AG09309 (cell line): ENCODE measurements around the gene TBC1D2B.

Source experiments
- DNase-seq: peaks from one replicate; pipeline ENCODE4 v3.0.0-alpha.2; 2010; ENCODE audit warnings: low read depth
- H3K4me3 ChIP-seq: 2 replicates; pipeline ENCODE4 v1.5.1; 2011; ENCODE audit warnings: mild to moderate bottlenecking, low read depth, low read length, moderate library complexity; ENCODE audit not compliant: control insufficient read depth
- TF ChIP-seq, protein P1 (sequence below): IDR thresholded peaks from 2 replicates; pipeline ENCODE4 v1.5.1; 2011; ENCODE audit warnings: mild to moderate bottlenecking, low read depth, low read length, inconsistent platforms; ENCODE audit not compliant: insufficient read depth, control insufficient read depth; ENCODE audit errors: missing control alignments

TBC1D2B gene

DNA sequence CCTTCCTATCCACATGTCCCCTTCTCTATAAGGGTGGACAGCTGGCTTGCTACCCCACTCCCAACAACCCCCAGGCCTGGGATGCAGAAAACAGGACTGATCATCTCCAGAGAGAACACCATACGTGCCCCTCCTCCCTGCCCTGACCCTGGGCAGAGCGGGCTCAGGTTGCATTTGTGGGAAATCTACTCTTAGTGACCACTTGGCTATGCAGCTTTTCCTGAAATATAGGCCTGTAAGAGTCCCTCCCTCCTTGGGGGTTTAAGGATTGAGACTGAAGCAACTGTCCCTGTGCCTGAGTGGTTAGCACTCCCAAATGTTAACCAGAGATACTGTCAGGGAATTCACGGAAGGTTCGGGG lies 26.6 kb upstream of the TBC1D2B start:
- H3K4me3 ChIP-seq, result no peak overlapping the region
- DNase-seq, result no peak
- TF ChIP-seq, protein P1, sequence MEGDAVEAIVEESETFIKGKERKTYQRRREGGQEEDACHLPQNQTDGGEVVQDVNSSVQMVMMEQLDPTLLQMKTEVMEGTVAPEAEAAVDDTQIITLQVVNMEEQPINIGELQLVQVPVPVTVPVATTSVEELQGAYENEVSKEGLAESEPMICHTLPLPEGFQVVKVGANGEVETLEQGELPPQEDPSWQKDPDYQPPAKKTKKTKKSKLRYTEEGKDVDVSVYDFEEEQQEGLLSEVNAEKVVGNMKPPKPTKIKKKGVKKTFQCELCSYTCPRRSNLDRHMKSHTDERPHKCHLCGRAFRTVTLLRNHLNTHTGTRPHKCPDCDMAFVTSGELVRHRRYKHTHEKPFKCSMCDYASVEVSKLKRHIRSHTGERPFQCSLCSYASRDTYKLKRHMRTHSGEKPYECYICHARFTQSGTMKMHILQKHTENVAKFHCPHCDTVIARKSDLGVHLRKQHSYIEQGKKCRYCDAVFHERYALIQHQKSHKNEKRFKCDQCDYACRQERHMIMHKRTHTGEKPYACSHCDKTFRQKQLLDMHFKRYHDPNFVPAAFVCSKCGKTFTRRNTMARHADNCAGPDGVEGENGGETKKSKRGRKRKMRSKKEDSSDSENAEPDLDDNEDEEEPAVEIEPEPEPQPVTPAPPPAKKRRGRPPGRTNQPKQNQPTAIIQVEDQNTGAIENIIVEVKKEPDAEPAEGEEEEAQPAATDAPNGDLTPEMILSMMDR, result no peak

DNA sequence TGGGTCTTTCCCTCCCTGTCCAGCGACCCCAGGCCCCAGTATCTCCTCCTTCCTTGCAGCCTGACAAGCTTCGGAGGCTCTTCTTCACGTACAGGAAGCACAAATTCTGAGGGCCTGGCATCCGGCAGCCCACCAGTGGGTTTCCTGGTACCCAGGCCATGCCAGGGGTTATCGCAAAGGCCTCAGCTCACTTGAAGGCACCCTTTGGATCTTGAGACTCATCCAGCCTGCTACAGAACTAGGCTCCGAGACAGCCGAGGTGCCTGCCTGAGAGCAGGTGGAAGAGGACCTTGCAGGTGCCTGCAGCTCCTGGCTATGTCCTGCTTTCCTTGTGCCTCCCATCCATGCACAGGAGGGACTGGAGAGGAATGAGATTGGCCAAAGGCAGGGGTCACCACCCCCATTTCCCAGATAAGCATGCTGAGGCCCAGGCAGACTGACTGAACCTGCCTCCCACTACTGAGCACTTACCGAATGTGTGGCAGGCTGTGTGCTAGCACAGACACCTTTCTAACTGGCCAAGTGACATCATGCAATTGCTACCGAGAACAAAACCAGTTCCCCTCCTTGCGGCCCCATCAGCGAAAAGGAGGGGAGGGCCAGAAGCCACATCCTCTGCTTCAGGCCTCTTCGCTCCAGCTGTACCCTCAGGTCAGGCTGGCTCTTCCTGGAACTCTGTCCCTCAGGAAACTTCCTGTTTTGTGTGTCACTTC lies 26.1 kb upstream of the TBC1D2B start:
- TF ChIP-seq, protein P1, result no peak
- no peak for DNase-seq
- H3K4me3 ChIP-seq, result no peak overlapping the region

DNA sequence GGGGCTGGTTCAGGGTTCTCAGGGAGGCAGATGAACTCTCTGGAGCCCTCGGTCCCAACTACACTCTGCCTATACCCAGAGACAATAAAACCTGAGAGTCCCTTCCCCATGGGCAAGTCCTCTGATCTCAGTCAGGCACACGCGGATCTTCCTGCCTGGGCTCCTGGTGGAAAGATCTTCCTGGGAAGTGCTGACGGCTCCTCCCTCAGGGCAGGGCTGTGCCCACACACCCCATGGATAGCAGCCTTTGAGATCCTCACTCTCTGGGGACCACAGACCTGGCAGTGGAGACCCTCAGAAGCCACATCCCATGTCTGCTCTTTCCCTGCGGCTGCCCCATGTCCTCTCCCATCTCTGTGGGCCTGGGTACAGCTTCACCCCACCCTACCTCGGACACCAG lies 25.2 kb upstream of the TBC1D2B start:
- TF ChIP-seq, protein P1, result no peak

DNA sequence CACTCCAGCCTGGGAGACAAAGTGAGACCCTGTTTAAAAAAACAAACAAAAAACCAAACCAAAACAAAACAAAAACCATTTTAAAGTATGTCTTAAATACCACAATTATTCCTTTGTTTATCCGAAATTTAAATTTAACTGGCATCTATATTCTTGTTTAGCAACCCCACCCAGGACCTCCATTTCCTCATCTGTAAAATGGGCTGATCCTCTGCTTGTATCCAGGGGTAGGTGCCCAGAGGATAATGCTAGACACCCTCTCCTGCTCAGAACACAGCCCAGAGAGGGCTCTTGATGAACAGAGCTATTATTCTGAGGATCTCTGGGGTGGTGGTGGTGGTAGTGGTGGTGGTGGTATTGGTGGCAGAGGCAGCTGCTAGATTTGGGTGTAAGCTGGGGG lies 24.7 kb upstream of the TBC1D2B start:
- no peak for DNase-seq
- no peak overlapping the region for H3K4me3 ChIP-seq
- TF ChIP-seq, protein P1, result no peak

More for the DNA sequence above, 25.2 kb upstream of the TBC1D2B start:
- H3K4me3 ChIP-seq, result no peak overlapping the region
- DNase-seq, result no peak

DNA sequence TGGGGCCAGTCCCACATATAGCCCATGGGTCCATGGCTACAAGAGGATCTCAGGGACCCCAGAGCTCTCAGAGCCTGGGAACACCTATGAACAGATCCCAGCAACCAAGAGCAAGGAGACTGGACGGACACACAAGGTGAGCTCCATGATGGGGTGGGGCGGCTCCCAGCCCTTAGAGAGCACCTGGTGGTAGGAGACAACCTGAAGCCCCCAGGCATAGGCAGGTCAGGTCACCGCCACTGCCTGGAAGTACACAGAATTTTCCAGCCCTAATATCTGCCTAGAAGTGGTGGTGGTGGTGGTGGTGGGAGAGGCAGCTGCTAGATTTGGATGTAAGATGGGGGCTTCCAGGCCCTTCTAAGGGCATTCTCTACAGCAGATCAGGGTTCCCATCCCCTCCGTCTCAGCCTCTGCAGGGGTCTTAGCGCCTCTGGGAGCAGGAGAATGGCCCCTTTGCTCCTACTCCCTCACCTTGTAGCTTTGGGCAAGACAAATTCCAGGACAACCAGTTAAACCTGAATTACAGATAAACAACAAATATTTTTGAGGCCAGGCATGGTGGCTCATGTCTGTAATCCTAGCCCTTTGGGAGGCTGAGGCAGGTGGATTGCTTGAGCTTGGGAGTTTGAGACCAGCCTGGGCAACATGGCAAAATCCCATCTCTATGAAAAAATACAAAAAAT lies 24.1 kb upstream of the TBC1D2B start:
- no peak for DNase-seq
- H3K4me3 ChIP-seq, result no peak overlapping the region
- TF ChIP-seq, protein P1, result no peak

DNA sequence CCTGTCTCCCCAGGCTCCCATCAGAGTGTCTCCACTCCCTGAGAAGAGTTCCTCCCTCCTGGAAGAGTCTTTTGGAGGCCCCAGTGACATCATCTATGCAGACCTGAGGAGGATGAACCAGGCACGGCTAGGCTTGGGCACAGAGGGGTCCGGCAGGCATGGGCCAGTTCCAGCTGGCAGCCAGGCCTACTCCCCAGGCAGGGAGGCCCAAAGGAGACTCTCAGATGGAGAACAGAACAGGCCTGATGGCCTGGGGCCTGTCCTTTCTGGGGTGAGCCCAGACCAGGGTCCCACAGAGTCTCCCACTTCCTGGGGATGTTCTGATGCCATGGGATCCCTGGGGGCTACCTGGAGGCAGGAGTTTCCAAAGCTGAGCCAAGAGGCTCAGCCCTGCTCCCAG lies 23.4 kb upstream of the TBC1D2B start:
- TF ChIP-seq, protein P1, result no peak
- no peak overlapping the region for H3K4me3 ChIP-seq
- no peak for DNase-seq
